Smooth muscle cell (in vitro differentiated cells): ENCODE data around the gene GMDS. TPM values are rescaled to one million over a fixed set of nuclear protein-coding genes. Genes with fewer than 3 reads are reported as not detected.

Experiments used
- DNase-seq: peaks from one replicate; lab custom pipeline; 2025; ENCODE audit not compliant: unreplicated experiment; lab: John Stamatoyannopoulos, UW
- H2AFZ ChIP-seq: fragments of 200-600 bp; sonication (generic); 2 replicates; pipeline ENCODE4 v1.6.0; 2016; ENCODE audit warnings: antibody characterized with exemption, low read depth, mild to moderate bottlenecking
- H3F3A ChIP-seq: fragments of 200-600 bp; sonication (generic); 2 replicates; pipeline ENCODE4 v1.6.0; 2017; ENCODE audit warnings: antibody characterized with exemption, low read depth
- H3K27ac ChIP-seq: fragments of 200-600 bp; sonication (generic); 2 replicates; pipeline ENCODE4 v1.5.1; 2016; ENCODE audit warnings: low read depth, mild to moderate bottlenecking
- H3K27me3 ChIP-seq: fragments of 200-600 bp; sonication (generic); 2 replicates; pipeline ENCODE4 v1.6.1; 2016; ENCODE audit warnings: low read depth, mild to moderate bottlenecking
- H3K36me3 ChIP-seq: fragments of 200-600 bp; sonication (generic); 2 replicates; pipeline ENCODE4 v1.5.1; 2016; ENCODE audit warnings: low read depth
- H3K4me1 ChIP-seq: fragments of 200-600 bp; sonication (generic); 2 replicates; pipeline ENCODE4 v1.5.1; 2016; ENCODE audit warnings: low read depth
- H3K4me2 ChIP-seq: fragments of 200-600 bp; sonication (generic); 2 replicates; pipeline ENCODE4 v1.6.0; 2016; ENCODE audit warnings: mild to moderate bottlenecking
- H3K4me3 ChIP-seq: fragments of 200-600 bp; sonication (generic); 2 replicates; pipeline ENCODE4 v1.5.1; 2016; ENCODE audit warnings: mild to moderate bottlenecking
- H3K79me2 ChIP-seq: fragments of 200-600 bp; sonication (generic); 2 replicates; pipeline ENCODE4 v1.6.0; 2016; ENCODE audit warnings: low read depth, mild to moderate bottlenecking
- H3K9ac ChIP-seq: fragments of 200-600 bp; sonication (generic); 2 replicates; pipeline ENCODE4 v1.6.0; 2016; ENCODE audit warnings: low read depth
- H3K9me3 ChIP-seq: fragments of 200-600 bp; sonication (generic); replicated peaks from 2 replicates; pipeline ENCODE4 v1.5.1; 2016; ENCODE audit warnings: low read depth
- H4K20me1 ChIP-seq: fragments of 200-600 bp; sonication (generic); 2 replicates; pipeline ENCODE4 v1.6.0; 2016; ENCODE audit warnings: low read depth
- CTCF ChIP-seq: fragments of 200-600 bp; sonication (generic); IDR thresholded peaks from 2 replicates; pipeline ENCODE4 v1.5.1; 2017; ENCODE audit warnings: borderline replicate concordance, mild to moderate bottlenecking, antibody characterized with exemption; ENCODE audit not compliant: insufficient read depth, poor library complexity, severe bottlenecking
- WGBS: methylation state at CpG from one replicate; pipeline ENCODE4 v1.1.7; 2016; ENCODE audit warnings: low lambda C conversion rate; 5-methylcytosine and 5-hydroxymethylcytosine counted together
- polyA plus RNA-seq: library from polyadenylated mRNA; unstranded; fragments of >200 nt; fragmentation: Nextera tagmentation; extraction: Ambion mirVana; gene quantifications from 2 replicates; pipeline ENCODE4 v1.2.1, GENCODE V29; 2016
- total RNA-seq: library from RNA; depleted of rRNA; stranded (reverse); fragments of >200 nt; gene quantifications from 2 replicates; pipeline ENCODE4 v1.2.3, GENCODE V29; 2014

The GMDS gene
- total and polyA plus RNA-seq, 2 experiments from 2014 or later = 3.7 to 8.5 TPM

DNA sequence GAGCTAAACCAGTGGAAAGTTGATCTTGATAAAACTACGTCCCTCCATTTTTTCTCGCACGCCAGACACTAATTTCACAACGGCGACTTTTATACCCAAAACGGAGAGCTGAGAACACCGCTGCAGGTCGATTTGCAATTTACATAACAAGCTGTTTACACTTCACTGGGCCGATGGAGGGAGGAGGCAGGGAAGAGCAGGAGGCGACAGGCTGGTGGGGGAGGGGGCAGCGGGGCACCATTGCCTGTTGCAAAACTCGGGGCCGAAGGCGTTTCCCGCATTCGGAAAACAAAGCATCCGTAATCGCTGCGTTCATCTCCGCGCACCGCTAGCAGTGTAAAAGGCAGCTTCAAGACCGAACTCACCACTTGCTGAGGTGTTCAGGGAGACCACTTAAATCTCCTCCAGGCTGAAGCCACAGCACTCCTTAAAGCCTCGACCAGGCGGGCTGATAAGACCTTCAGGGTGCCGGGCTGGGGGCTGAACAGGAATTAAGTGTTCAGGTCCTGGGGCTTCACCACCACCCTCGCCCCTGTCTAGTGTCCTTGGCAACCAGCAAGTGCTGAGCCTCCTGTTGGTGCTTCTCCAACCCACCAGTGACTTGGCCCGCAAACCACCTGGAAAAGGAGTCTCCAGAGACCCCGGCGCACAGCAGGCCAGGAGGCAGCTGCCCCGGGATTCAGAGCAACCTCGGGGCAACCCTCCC is 637.7 kb downstream of the GMDS start:
- Histone ChIP-seq H3K79me2 (no peaks in the 10 kb centered on the region), H3K27ac (no peak overlapping the region), H4K20me1 (peaks cover 13% of the 10 kb centered on the region), H3K9me3 (no peaks in the 10 kb centered on the region), H2AFZ (no peak overlapping the region), H3K27me3 (peaks cover 90% of the 10 kb centered on the region), H3K4me2 (peak overlapping the region; percentile 55), H3F3A (no peaks in the 10 kb centered on the region), H3K9ac (no peak overlapping the region), H3K4me3 (no peak overlapping the region), H3K36me3 (no peaks in the 10 kb centered on the region), H3K4me1 (peaks cover 29% of the 10 kb centered on the region)
- TF ChIP-seq CTCF = no peak
- WGBS = 3% methylated on average over 30 of the region's 32 CpGs
- no peak for DNase-seq

- TF ChIP-seq CTCF = no peak
- DNase-seq = no peak
- H3K9me3 ChIP-seq = no peaks in the 10 kb centered on the region
- no peaks in the 10 kb centered on the region for H3F3A ChIP-seq
- peak overlapping the region; percentile 55 for H3K4me2 ChIP-seq
- no peak overlapping the region for H2AFZ ChIP-seq
- no peak overlapping the region for H3K27ac ChIP-seq
- no peaks in the 10 kb centered on the region for H3K79me2 ChIP-seq
- peaks cover 90% of the 10 kb centered on the region for H3K27me3 ChIP-seq
- H3K9ac ChIP-seq = no peak overlapping the region
- peaks cover 6% of the 10 kb centered on the region for H4K20me1 ChIP-seq
- H3K4me1 ChIP-seq = peaks cover 24% of the 10 kb centered on the region
- no peaks in the 10 kb centered on the region for H3K36me3 ChIP-seq
- H3K4me3 ChIP-seq = no peak overlapping the region
- 1% methylated on average over 22 of the region's 22 CpGs for WGBS
These were observed 638.5 kb downstream of the GMDS start for GRCh38 chr6:1606780-1607515.

DNA sequence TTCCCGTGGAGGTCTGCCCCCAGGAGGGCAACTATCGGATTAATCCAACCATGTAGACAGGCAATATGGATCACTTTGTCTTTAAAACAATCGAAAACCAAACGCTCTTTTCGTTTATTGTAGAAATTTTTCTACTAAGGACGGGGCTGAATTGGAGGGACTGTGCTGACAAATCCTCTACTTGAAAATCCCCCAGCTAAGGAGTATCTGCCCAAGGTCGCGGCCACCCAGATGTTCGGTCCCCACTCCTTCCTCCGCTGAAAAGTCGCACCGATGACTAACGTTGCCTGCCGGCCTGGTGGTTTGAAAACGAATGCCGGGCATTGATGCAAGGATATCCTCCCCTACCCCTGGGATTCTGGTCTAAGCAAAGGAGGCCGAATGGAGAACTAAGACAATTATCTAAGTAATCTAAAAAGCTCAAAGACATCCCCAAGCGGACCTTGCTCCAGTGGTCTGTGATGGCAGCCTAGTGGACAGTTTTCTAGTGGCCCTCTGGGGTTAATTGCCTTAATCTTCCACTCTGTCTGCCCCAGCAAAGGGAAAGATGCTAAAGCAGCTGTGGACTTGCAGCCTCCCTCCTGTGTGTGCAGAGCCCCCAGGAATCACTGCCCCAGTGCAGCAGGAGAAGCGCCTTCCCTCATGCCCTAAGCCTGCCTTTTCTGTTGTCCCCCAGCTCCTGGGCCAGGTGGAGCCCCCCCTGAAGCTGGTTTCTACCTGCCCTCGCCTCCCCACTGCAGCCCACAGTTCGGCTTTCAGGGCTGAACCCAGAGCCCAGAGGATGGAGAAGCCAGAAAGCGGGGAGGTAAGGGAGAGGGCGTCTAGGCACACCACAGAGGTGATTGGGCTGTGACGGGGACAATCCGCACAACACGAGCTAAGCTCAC is 639.3 kb downstream of the GMDS start:
- no peak for TF ChIP-seq CTCF
- H3K27ac ChIP-seq = no peak overlapping the region
- no peaks in the 10 kb centered on the region for H3F3A ChIP-seq
- H3K79me2 ChIP-seq = no peaks in the 10 kb centered on the region
- no peaks in the 10 kb centered on the region for H3K36me3 ChIP-seq
- H4K20me1 ChIP-seq = peaks cover 5% of the 10 kb centered on the region
- no peak overlapping the region for H3K9ac ChIP-seq
- H2AFZ ChIP-seq = no peak overlapping the region
- H3K4me1 ChIP-seq = peaks cover 20% of the 10 kb centered on the region
- H3K27me3 ChIP-seq = peaks cover 89% of the 10 kb centered on the region
- no peaks in the 10 kb centered on the region for H3K9me3 ChIP-seq
- DNase-seq = no peak
- H3K4me3 ChIP-seq = no peak overlapping the region
- peak overlapping the region; percentile 6 for H3K4me2 ChIP-seq
- WGBS = 4% methylated on average over 26 of the region's 26 CpGs
